Nucleus accumbens (tissue), 56 donors: ENCODE results near the gene TGIF1.

ENCODE experiments used
- DNase-seq, 56 donors: peaks; one replicate each; lab custom pipeline; 2025; lab: John Stamatoyannopoulos, UW

The TGIF1 gene

DNA sequence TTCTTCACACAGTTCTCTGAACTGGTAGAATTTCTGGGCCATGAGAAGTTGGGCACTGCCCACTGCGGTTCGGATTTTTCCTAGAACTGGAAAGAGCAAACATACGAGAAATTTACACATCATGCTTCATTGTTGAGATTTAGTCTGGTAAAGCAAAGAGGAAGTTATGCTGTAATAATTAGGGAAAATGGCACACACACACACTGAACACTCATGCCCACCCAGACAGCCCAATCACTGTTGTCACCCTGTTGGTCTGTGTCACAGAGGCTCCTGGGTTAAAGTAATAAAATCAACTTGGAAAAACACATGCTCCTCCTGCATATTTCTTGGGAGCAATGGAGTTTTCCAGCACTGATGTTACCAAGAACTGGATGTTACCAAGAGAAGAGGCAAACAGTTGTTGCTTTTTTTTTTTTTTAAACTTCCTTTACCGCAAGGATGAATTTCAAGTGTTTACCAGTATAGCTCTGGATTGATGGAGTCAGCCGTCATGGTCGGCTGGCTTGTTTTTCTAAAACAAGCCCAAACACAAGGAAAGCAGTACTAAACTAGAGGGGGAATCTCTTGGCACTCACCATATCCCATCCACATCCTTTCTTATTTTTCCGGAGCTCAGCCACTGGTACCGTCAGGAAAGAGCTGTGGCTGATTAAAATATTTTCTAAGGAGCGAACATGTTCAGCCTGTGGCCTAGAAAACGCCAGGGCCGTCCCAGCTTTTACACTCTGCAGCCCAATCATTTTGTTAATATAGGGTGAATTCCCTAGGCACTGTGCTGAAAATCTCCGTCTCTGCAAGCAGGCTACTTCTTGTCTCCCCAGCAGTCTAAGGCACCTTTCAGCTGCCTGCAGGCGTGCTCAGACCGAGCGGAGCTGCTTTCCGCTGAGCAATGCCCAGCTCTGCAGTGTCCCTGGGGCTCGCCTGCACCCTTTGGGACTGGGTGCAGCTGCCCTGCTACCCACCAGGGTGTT, 58.9 kb downstream of the TGIF1 start:
- peak in 2 of 56 donors; percentile 11 to 13 for DNase-seq
